B cell (primary cell): ENCODE data around the gene RXFP2.

ENCODE experiments used
- EZH2 ChIP-seq: IDR thresholded peaks from 2 replicates; pipeline ENCODE4 v1.6.1; 2012; ENCODE audit warnings: borderline replicate concordance, low read depth, mild to moderate bottlenecking, moderate library complexity, low read length; ENCODE audit not compliant: insufficient read depth, poor library complexity, severe bottlenecking
- TF ChIP-seq, protein P1 (sequence below): fragments of 200-600 bp; IDR thresholded peaks from one replicate; pipeline ENCODE4 v1.8.0; 2022; ENCODE audit warnings: antibody characterized with exemption, mild to moderate bottlenecking

DNA sequence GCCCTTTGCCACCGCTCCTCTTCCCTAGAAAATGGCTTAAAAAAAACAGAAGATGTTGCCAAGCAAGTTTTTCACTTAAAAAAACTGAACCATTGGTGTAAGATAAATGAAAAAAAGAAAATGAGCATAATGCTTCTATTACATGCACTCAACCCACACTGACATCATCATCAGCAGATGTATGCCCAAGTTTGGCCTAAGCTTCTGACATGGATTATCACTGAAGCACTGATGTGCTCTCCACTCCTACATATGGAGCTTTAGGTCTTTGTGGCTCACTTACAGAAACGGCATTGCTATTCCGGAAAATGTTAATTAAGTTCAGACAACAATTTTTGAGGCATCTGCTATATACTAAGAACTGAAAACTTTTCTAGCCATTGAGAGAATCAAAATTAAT lies 8.0 kb downstream of the RXFP2 start:
- TF ChIP-seq, protein P1, sequence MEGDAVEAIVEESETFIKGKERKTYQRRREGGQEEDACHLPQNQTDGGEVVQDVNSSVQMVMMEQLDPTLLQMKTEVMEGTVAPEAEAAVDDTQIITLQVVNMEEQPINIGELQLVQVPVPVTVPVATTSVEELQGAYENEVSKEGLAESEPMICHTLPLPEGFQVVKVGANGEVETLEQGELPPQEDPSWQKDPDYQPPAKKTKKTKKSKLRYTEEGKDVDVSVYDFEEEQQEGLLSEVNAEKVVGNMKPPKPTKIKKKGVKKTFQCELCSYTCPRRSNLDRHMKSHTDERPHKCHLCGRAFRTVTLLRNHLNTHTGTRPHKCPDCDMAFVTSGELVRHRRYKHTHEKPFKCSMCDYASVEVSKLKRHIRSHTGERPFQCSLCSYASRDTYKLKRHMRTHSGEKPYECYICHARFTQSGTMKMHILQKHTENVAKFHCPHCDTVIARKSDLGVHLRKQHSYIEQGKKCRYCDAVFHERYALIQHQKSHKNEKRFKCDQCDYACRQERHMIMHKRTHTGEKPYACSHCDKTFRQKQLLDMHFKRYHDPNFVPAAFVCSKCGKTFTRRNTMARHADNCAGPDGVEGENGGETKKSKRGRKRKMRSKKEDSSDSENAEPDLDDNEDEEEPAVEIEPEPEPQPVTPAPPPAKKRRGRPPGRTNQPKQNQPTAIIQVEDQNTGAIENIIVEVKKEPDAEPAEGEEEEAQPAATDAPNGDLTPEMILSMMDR, result no peak
- TF ChIP-seq EZH2, result no peak
